T follicular helper cell (primary cell): ENCODE results near the gene TCF19.
"Not testable (repeated sequence)": the region's sequence is repeated elsewhere in the genome, so short reads cannot be mapped to it uniquely, and the experiment has no call there.

Source experiments
- DNase-seq: peaks from one replicate; pipeline ENCODE4 v3.0.0-alpha.2; 2020; ENCODE audit warnings: low read depth

TCF19 gene

GRCh38 chr6:31179896-31180295 is 21.5 kb downstream of the TCF19 start:
- no peak for DNase-seq

GRCh38 chr6:31180500-31180899 is 22.1 kb downstream of the TCF19 start:
- no peak for DNase-seq

- DNase-seq, result not testable (repeated sequence)
Observed at GRCh38 chr6:31183287-31183686, 24.9 kb downstream of the TCF19 start.

GRCh38 chr6:31183859-31184258 is 25.5 kb downstream of the TCF19 start:
- DNase-seq, result not testable (repeated sequence)

- not testable (repeated sequence) for DNase-seq
Observed at GRCh38 chr6:31185695-31186051, 27.3 kb downstream of the TCF19 start.

GRCh38 chr6:31186052-31186734 is 27.8 kb downstream of the TCF19 start:
- no peak for DNase-seq

GRCh38 chr6:31187780-31188194 is 29.4 kb downstream of the TCF19 start:
- no peak for DNase-seq

- not testable (repeated sequence) for DNase-seq
Observed at GRCh38 chr6:31189223-31189622, 30.8 kb downstream of the TCF19 start.

- DNase-seq, result no peak
Observed at GRCh38 chr6:31190488-31190887, 32.1 kb downstream of the TCF19 start.

- peak; percentile 41 for DNase-seq
Observed at GRCh38 chr6:31192431-31193105, 34.2 kb downstream of the TCF19 start.

- no peak for DNase-seq
Observed at GRCh38 chr6:31193206-31193605, 34.8 kb downstream of the TCF19 start.

GRCh38 chr6:31194061-31194834 is 35.9 kb downstream of the TCF19 start:
- DNase-seq, result no peak

GRCh38 chr6:31195308-31195979 is 37.1 kb downstream of the TCF19 start:
- DNase-seq, result not testable (repeated sequence)

GRCh38 chr6:31196251-31197022 is 38.0 kb downstream of the TCF19 start:
- DNase-seq, result not testable (repeated sequence)

- DNase-seq, result peak; percentile 94
Observed at GRCh38 chr6:31197559-31198305, 39.3 kb downstream of the TCF19 start.

- DNase-seq, result not testable (repeated sequence)
Observed at GRCh38 chr6:31199105-31199452, 40.7 kb downstream of the TCF19 start.

GRCh38 chr6:31202259-31203166 is 44.1 kb downstream of the TCF19 start:
- DNase-seq, result no peak

GRCh38 chr6:31203345-31203979 is 45.1 kb downstream of the TCF19 start:
- DNase-seq, result peak; percentile 43

- DNase-seq, result no peak
Observed at GRCh38 chr6:31204751-31205145, 46.4 kb downstream of the TCF19 start.
